IPS-15b (cell line): Measurements from ENCODE around the gene LIPH.
"Not testable (repeated sequence)": the region's sequence is repeated elsewhere in the genome, so short reads cannot be mapped to it uniquely, and the experiment has no call there.

Experiments used
- H3K27me3 ChIP-seq: one replicate; pipeline ENCODE4 v1.6.1; 2013; ENCODE audit warnings: low read length; ENCODE audit not compliant: control insufficient read depth, insufficient read depth
- H3K36me3 ChIP-seq: one replicate; pipeline ENCODE4 v1.6.1; 2013; ENCODE audit warnings: low read length; ENCODE audit not compliant: control insufficient read depth, insufficient read depth
- H3K4me1 ChIP-seq: one replicate; pipeline ENCODE4 v1.6.1; 2013; ENCODE audit warnings: mild to moderate bottlenecking, low read length; ENCODE audit not compliant: control insufficient read depth, insufficient read depth
- H3K4me3 ChIP-seq: one replicate; pipeline ENCODE4 v1.5.1; 2013; ENCODE audit warnings: low read depth, low read length
- H3K9ac ChIP-seq: one replicate; pipeline ENCODE4 v1.6.1; 2013; ENCODE audit warnings: low read depth, mild to moderate bottlenecking, low read length
- H3K9me3 ChIP-seq: one replicate; pipeline ENCODE4 v1.6.1; 2013; ENCODE audit warnings: mild to moderate bottlenecking, low read length; ENCODE audit not compliant: control insufficient read depth, insufficient read depth

Gene LIPH

GRCh38 chr3:185561958-185562357, 9.6 kb upstream of the LIPH start:
- H3K4me3 ChIP-seq = no peak overlapping the region
- H3K9me3 ChIP-seq = no peaks in the 10 kb centered on the region
- no peaks in the 10 kb centered on the region for H3K27me3 ChIP-seq
- peaks cover 24% of the 10 kb centered on the region for H3K4me1 ChIP-seq
- no peaks in the 10 kb centered on the region for H3K36me3 ChIP-seq
- peak overlapping the region; percentile 60 for H3K9ac ChIP-seq

GRCh38 chr3:185561374-185561943, 9.1 kb upstream of the LIPH start:
- Histone ChIP-seq H3K9ac (no peak overlapping the region), H3K9me3 (no peaks in the 10 kb centered on the region), H3K27me3 (no peaks in the 10 kb centered on the region), H3K4me3 (peak overlapping the region; percentile 8), H3K4me1 (peaks cover 24% of the 10 kb centered on the region), H3K36me3 (no peaks in the 10 kb centered on the region)

GRCh38 chr3:185560676-185561075, 8.3 kb upstream of the LIPH start:
- H3K9ac ChIP-seq = no peak overlapping the region
- H3K9me3 ChIP-seq = no peaks in the 10 kb centered on the region
- H3K4me1 ChIP-seq = peaks cover 24% of the 10 kb centered on the region
- no peaks in the 10 kb centered on the region for H3K27me3 ChIP-seq
- no peak overlapping the region for H3K4me3 ChIP-seq
- no peaks in the 10 kb centered on the region for H3K36me3 ChIP-seq

GRCh38 chr3:185559706-185560090, 7.3 kb upstream of the LIPH start:
- Histone ChIP-seq H3K4me3 (no peak overlapping the region), H3K36me3 (no peaks in the 10 kb centered on the region), H3K27me3 (no peaks in the 10 kb centered on the region), H3K9ac (no peak overlapping the region), H3K9me3 (no peaks in the 10 kb centered on the region), H3K4me1 (peaks cover 24% of the 10 kb centered on the region)

- H3K27me3 ChIP-seq = no peaks in the 10 kb centered on the region
- H3K36me3 ChIP-seq = no peaks in the 10 kb centered on the region
- H3K4me3 ChIP-seq = no peak overlapping the region
- peaks cover 24% of the 10 kb centered on the region for H3K4me1 ChIP-seq
- H3K9ac ChIP-seq = no peak overlapping the region
- H3K9me3 ChIP-seq = no peaks in the 10 kb centered on the region
These were observed 6.0 kb upstream of the LIPH start for GRCh38 chr3:185558395-185558794.

GRCh38 chr3:185556640-185557039, 4.3 kb upstream of the LIPH start:
- H3K4me1 ChIP-seq = peaks cover 18% of the 10 kb centered on the region
- H3K4me3 ChIP-seq, H3K36me3 ChIP-seq, H3K9me3 ChIP-seq, H3K27me3 ChIP-seq, H3K9ac ChIP-seq: not testable (repeated sequence)

GRCh38 chr3:185555860-185556347, 3.5 kb upstream of the LIPH start:
- Histone ChIP-seq H3K36me3 (no peaks in the 10 kb centered on the region), H3K9me3 (no peaks in the 10 kb centered on the region), H3K4me3 (no peak overlapping the region), H3K9ac (no peak overlapping the region), H3K4me1 (peaks cover 10% of the 10 kb centered on the region), H3K27me3 (no peaks in the 10 kb centered on the region)

- Histone ChIP-seq H3K4me3 (no peak overlapping the region), H3K9ac (no peak overlapping the region), H3K9me3 (no peaks in the 10 kb centered on the region), H3K4me1 (peaks cover 4% of the 10 kb centered on the region), H3K36me3 (no peaks in the 10 kb centered on the region), H3K27me3 (no peaks in the 10 kb centered on the region)
These were observed 2.7 kb upstream of the LIPH start for GRCh38 chr3:185555101-185555501.

- Histone ChIP-seq H3K4me1 (no peaks in the 10 kb centered on the region), H3K4me3 (no peak overlapping the region), H3K36me3 (no peaks in the 10 kb centered on the region), H3K27me3 (no peaks in the 10 kb centered on the region), H3K9ac (no peak overlapping the region), H3K9me3 (no peaks in the 10 kb centered on the region)
These were observed 2.7 kb downstream of the LIPH start for GRCh38 chr3:185549651-185550111.

GRCh38 chr3:185549122-185549521, 3.3 kb downstream of the LIPH start:
- no peaks in the 10 kb centered on the region for H3K4me1 ChIP-seq

GRCh38 chr3:185540695-185541094, 11.7 kb downstream of the LIPH start:
- H3K9me3 ChIP-seq = no peaks in the 10 kb centered on the region
- no peak overlapping the region for H3K9ac ChIP-seq
- no peaks in the 10 kb centered on the region for H3K4me1 ChIP-seq
- H3K4me3 ChIP-seq = no peak overlapping the region
- H3K36me3 ChIP-seq = no peaks in the 10 kb centered on the region
- no peaks in the 10 kb centered on the region for H3K27me3 ChIP-seq

More at GRCh38 chr3:185549122-185549521, 3.3 kb downstream of the LIPH start:
- no peak overlapping the region for H3K9ac ChIP-seq
- H3K4me3 ChIP-seq = no peak overlapping the region
- H3K9me3 ChIP-seq = no peaks in the 10 kb centered on the region
- H3K36me3 ChIP-seq = no peaks in the 10 kb centered on the region
- H3K27me3 ChIP-seq = no peaks in the 10 kb centered on the region

GRCh38 chr3:185539934-185540333, 12.5 kb downstream of the LIPH start:
- no peak overlapping the region for H3K4me3 ChIP-seq
- no peak overlapping the region for H3K9ac ChIP-seq
- no peaks in the 10 kb centered on the region for H3K36me3 ChIP-seq
- no peaks in the 10 kb centered on the region for H3K9me3 ChIP-seq
- H3K27me3 ChIP-seq = no peaks in the 10 kb centered on the region
- H3K4me1 ChIP-seq = no peaks in the 10 kb centered on the region
